NCI-H2171 treated with DMSO at 0.1 percent for 48 hours (cell line): ENCODE data around the gene PRICKLE1.

Source experiments
- DNase-seq: peaks from one replicate; lab custom pipeline; 2025; lab: John Stamatoyannopoulos, UW

The PRICKLE1 gene

DNA sequence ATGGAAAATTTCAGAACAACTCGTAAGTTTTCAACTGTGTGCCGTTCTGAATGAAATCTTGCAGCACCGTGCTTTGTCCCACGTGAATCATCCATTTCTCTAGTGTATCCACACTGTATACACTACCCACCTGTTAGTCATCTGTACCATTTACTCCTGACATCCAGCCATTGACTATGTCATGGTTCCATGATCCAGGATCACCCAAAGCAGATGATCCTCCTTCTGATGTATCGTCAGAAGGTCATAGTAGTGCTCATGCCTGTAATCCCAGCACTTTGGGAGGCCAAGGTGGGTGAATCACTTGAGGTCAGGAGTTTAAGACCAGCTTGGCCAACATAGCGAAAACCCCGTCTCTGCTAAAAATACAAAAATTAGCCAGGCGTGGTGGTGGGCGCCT lies 140.7 kb downstream of the PRICKLE1 start:
- no peak for DNase-seq

DNA sequence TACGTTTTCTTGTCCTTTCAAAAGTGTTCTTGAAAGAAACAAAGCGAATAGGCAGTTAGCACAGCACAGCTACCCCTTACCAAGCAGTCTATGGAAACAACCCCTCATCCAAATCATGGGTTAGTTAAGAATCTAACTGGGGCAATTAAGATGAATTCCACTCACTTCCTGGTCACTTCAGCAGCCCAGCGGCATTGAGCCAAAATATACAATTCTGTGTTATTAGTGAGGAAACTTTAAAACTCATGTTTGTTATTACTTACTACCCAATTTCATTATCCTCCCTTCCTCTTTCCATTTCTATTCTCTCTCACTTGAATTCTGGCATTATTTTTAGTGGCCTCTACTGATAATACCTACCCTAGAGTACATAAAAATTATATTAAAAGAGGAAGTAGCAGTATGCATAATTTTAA lies 142.2 kb downstream of the PRICKLE1 start:
- DNase-seq = no peak

DNA sequence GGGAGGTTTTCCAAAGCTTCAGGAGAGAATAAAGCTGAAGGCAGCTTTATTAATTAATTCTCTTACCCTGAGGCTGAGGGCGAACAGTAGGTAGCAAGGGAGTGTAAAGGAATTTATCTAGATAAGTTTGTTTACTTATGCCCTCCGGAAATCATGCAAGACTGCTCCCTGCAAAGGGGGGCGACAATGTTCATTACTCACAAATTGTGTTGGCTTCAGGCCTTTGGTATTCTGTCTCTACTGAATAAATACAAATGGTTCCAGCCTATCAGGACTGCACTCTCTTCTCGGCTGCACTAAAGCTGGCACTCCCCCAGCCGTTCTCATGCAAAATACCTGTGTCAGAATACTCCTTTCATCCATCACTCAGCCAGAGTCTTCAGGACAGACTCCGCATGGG lies 142.8 kb downstream of the PRICKLE1 start:
- no peak for DNase-seq

- no peak for DNase-seq
Observed at GRCh38 chr12:42445891-42446290, 143.7 kb downstream of the PRICKLE1 start.

GRCh38 chr12:42444192-42444943 lies 145.2 kb downstream of the PRICKLE1 start:
- DNase-seq = no peak

DNA sequence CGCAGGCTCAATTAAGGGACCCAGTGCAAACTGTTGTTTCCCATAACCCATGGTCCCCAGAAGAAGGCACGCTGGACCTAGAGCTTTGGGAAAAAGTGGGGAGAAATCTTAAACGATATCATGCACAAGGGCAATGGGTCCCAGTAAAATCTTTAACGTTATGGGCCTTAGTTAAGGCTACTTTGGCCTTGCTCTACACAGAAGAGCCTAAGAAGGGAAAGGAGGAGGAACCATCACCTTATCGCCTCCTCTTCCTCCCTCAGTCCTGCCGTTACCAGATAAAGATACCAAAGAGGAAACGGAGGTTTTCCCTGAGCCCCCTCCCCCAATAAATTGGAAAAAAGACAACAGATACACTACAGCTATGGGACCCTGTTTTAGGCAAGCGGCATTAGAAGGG lies 146.7 kb downstream of the PRICKLE1 start:
- DNase-seq = no peak

GRCh38 chr12:42442311-42442759 lies 147.2 kb downstream of the PRICKLE1 start:
- DNase-seq = no peak

- DNase-seq = no peak
Observed at GRCh38 chr12:42440608-42441007, 148.9 kb downstream of the PRICKLE1 start.

GRCh38 chr12:42432517-42433140 lies 156.9 kb downstream of the PRICKLE1 start:
- DNase-seq = no peak

- no peak for DNase-seq
Observed at GRCh38 chr12:42428850-42429249, 160.7 kb downstream of the PRICKLE1 start.

DNA sequence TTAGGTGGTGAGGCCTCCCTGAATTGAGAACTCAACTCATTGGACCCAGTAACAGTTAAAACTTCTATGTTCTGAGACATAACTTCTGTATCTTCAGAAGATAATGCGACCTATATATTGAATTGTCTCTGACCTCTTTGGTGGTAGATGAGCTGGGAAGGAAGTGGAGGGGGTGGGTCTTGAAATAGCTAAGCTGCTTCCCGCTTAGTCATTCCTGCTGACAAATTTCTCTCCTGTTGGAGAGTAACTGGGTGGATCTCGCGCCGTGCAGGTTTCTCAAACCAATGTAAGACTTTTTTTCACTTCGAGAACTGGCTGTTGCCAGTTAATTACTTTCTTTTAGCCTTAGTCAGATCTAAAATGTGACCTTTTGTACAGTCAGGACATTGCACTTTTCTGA lies 162.8 kb downstream of the PRICKLE1 start:
- DNase-seq = no peak

DNA sequence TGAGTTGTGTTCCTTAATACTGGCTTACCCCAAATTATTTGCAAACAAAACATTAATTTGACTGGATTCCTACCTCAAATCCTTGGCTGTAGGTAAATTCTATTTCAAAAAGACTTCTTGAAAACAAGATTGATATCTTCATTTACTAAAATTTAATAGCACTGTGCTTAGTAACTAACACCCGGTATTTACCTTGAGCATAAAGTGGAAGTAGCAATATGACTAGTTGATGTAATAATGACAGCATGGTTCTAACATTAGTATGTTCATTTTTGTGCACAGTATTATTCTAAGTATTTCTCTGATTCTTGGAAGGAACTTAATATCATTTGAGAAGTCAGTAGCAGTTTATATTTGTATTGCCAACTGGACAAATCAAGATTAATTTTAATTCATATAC lies 166.8 kb downstream of the PRICKLE1 start:
- no peak for DNase-seq

GRCh38 chr12:42421844-42422779 lies 167.4 kb downstream of the PRICKLE1 start:
- no peak for DNase-seq

GRCh38 chr12:42420395-42420794 lies 169.2 kb downstream of the PRICKLE1 start:
- no peak for DNase-seq

GRCh38 chr12:42410340-42410739 lies 179.2 kb downstream of the PRICKLE1 start:
- no peak for DNase-seq

GRCh38 chr12:42409471-42409870 lies 180.1 kb downstream of the PRICKLE1 start:
- DNase-seq = no peak

DNA sequence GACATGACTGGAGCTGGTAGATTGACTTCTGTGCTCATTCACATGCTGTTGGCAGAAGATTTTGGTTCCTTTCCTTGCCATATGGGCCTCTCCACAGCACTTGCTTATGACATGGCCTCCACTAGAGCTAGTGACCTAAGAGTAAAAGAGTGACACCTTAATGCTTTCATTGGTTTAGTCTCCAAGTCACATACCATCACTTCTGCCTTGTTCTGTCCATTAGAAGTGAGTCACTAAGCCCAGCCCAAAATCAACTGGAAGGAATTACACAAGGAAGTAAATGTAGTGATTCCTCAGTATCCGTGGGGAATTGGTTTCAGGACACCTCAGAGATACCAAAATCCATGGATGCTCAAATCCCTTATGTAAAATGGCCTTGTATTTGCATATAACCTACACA lies 182.2 kb downstream of the PRICKLE1 start:
- no peak for DNase-seq
